Measurements from ENCODE around the gene KLF9.
A peak's percentile ranks its signal among the peaks of the same experiment; 100 is the strongest.

GRCh38 chr9:70340572-70340971 is 73.9 kb downstream of the KLF9 start:
- TF ChIP-seq CTCF (conservative IDR thresholded peaks at IDR 0.05 in 1 of 2, IDR thresholded peaks at IDR 0.05 in 1 of 2; ENCODE audit: extremely low read depth in 1 of 2, insufficient read depth in 1 of 2, low read depth in 1 of 2, low read length in 2 of 2): peak; percentile 31 to 43
- no peak for TF ChIP-seq EZH2 (IDR thresholded peaks at IDR 0.05; ENCODE audit: borderline replicate concordance, low read length)
